Activated T-cell treated with anti-CD3 and anti-CD28 coated beads for 48 hours (primary cell): ENCODE data around the gene TNFRSF25.
"Not testable (repeated sequence)": the region's sequence is repeated elsewhere in the genome, so short reads cannot be mapped to it uniquely, and the experiment has no call there.

Source experiments
- DNase-seq: peaks from one replicate; pipeline ENCODE4 v3.0.0-alpha.2; 2020; ENCODE audit warnings: low read depth

TNFRSF25 gene

DNA sequence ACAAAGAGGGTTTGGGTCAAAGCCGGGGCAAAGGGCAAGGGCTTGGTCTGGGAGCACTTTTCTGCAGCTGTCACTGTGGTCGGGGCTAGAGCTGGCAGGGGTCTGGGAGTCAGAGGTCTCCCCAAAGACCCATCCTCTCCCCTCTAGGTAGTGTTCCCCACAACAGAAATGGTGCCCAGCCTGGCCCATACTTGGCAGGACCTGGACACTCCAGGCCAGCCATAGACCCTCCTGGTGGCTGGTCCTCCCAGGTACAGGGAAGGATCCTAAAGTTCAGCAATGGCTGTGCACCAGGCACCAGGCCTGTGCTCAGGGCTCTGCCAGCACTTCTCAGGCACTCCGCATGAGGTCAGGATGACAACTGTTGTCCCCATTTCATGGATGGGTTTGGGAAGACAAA lies 30.4 kb downstream of the TNFRSF25 start:
- DNase-seq: no peak

- DNase-seq: no peak
Observed at GRCh38 chr1:6435129-6435528, 30.8 kb downstream of the TNFRSF25 start.

- no peak for DNase-seq
Observed at GRCh38 chr1:6434186-6434585, 31.8 kb downstream of the TNFRSF25 start.

- not testable (repeated sequence) for DNase-seq
Observed at GRCh38 chr1:6431645-6432579, 34.1 kb downstream of the TNFRSF25 start.

- DNase-seq: not testable (repeated sequence)
Observed at GRCh38 chr1:6429660-6430411, 36.1 kb downstream of the TNFRSF25 start.

- not testable (repeated sequence) for DNase-seq
Observed at GRCh38 chr1:6428453-6428852, 37.5 kb downstream of the TNFRSF25 start.

DNA sequence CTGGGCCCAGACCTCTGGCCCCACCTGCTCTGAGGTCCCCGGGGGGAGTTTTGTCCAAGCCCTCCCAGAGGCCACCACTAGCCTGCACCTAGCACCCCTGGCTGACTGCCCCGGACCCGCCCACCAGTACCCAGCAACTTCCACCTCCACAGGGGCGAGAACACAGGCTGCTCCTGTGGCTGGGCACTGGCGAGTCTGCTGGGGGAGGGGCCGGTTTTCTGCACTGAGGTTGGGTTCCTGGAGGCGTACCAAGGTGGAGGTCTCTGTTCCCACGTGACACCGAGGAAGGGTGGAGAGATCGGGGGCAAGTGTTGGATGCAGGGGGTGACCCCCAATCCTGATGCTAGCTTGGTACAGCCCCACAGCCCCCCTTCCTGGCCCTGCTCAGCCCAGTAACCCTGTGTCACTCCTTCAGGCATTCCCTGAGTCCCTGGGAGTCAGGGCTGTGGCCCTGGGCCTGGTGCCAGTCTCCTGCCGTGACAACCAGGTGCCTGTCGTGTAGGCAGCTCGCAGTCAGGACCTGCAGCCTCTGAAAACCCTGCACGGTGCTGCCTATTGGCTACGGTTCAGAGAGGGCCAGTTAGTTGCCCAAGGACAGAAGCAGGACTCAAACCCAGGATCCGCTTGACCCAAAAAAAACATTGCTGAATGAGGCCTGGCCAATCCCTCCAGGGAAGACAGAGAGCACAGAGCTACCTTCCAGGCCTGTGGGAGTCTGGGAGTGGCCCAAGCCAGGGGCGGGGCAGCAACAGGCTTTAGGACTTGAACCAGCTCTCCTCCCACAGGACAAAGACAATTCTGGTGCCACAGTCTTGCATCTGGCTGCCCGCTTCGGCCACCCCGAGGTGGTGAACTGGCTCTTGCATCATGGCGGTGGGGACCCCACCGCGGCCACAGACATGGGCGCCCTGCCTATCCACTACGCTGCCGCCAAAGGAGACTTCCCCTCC lies 38.3 kb downstream of the TNFRSF25 start:
- no peak for DNase-seq

- no peak for DNase-seq
Observed at GRCh38 chr1:6426972-6427350, 39.0 kb downstream of the TNFRSF25 start.

- DNase-seq: no peak
Observed at GRCh38 chr1:6426277-6426971, 39.5 kb downstream of the TNFRSF25 start.

- no peak for DNase-seq
Observed at GRCh38 chr1:6425658-6426057, 40.3 kb downstream of the TNFRSF25 start.

DNA sequence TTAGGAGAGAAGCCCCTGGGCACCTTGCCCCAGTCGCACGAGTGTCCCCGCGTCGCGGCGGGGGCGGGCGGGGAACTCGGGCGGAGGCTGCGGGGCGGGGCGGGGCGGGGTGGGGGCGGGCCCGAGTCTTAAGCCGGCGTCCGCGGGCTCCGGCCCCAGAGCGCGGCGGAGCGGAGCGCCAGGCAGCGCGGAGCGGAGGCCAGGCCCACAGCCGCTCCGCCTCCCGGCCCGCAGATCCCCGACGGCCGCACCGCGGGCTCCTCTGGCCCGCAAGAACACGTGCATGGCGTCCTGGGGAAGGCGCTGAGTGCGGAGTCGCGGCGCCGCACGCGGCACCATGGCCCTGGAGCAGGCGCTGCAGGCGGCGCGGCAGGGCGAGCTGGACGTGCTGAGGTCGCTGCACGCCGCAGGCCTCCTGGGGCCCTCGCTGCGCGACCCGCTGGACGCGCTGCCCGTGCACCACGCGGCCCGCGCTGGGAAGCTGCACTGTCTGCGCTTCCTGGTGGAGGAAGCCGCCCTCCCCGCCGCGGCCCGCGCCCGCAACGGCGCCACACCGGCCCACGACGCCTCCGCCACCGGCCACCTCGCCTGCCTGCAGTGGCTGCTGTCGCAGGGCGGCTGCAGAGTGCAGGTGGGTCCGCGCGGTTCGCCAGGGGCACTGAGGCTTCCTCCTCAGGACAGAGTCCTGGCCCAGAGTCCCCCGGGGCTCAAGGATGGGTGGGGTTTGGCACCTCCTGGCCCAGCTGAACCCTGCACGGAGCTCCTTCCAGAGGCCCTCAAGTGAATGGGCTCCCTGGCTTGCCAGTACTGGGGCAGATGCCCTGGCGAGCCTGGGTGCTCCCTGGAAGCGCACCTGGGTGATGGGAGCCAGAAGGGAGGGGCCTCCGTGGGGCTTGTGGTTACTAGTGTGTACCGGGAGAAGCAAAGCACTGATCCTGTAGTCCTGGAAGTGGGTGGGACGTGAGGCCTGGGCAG lies 41.1 kb downstream of the TNFRSF25 start, which contains the start of gene ESPN:
Gene ESPN, plus strand, starts transcription at position 158 of the 975 bp plus-strand sequence. Its CDS starts 180 bp downstream, at position 338.
- no peak for DNase-seq

GRCh38 chr1:6424000-6424565 lies 41.9 kb downstream of the TNFRSF25 start:
- DNase-seq: no peak

GRCh38 chr1:6423321-6423999 lies 42.5 kb downstream of the TNFRSF25 start:
- peak; percentile 60 for DNase-seq

- DNase-seq: no peak
Observed at GRCh38 chr1:6421266-6421665, 44.7 kb downstream of the TNFRSF25 start.

GRCh38 chr1:6420454-6421042 lies 45.4 kb downstream of the TNFRSF25 start:
- DNase-seq: no peak

- no peak for DNase-seq
Observed at GRCh38 chr1:6419804-6420453, 46.0 kb downstream of the TNFRSF25 start, which contains the start of gene HES2. TSS of gene HES2 (minus strand) at chr1:6419919. CDS start at chr1:6419820, 99 bp downstream.

DNA sequence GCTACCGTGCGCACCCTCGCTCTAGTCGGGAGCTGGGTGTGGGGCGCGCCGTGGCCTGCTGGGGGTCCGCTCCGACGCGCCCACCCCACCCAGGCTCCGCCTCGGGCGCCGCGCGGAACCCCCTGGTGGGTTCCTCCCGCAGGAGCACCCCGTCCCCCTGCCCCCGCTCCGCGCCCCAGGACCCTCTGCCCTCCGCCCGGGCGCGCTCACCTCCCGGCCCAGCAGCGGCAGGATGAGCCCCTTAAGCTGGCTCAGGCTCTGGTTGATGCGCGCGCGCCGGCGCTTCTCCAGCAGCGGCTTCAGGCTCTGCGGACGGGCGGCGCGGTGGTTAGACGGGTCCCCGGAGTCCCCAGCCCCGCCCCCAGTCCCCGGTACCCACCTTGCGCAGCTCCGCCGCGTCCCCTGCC lies 46.6 kb downstream of the TNFRSF25 start:
- DNase-seq: no peak
